Measurements from ENCODE around the gene CDK19.

DNA sequence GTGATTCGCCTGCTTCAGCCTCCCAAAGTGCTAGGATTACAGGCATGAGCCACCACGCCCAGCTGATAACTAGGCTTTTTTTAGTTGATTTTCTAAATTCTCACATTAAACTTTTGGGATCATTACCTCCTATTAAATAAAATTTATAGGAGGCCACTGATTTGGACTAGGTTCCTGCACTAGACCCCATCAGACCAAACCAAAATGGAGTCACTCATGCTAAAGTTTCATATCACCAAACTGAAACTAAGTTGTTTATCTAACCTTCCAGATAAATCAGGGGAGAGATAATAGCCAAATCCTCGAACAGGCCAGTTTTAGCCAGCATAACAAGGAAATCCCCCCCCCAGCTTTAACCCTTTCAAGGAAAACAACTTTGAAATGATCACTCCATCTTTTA is 240.5 kb downstream of the CDK19 start:
- TF ChIP-seq, protein P1, sequence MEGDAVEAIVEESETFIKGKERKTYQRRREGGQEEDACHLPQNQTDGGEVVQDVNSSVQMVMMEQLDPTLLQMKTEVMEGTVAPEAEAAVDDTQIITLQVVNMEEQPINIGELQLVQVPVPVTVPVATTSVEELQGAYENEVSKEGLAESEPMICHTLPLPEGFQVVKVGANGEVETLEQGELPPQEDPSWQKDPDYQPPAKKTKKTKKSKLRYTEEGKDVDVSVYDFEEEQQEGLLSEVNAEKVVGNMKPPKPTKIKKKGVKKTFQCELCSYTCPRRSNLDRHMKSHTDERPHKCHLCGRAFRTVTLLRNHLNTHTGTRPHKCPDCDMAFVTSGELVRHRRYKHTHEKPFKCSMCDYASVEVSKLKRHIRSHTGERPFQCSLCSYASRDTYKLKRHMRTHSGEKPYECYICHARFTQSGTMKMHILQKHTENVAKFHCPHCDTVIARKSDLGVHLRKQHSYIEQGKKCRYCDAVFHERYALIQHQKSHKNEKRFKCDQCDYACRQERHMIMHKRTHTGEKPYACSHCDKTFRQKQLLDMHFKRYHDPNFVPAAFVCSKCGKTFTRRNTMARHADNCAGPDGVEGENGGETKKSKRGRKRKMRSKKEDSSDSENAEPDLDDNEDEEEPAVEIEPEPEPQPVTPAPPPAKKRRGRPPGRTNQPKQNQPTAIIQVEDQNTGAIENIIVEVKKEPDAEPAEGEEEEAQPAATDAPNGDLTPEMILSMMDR (conservative IDR thresholded peaks at IDR 0.05) = no peak
- no peak for TF ChIP-seq ZFX (IDR thresholded peaks at IDR 0.05)

Data from C4-2B (cell line).